IPS-20b (cell line): ENCODE results near the gene CELA2A.
"Not testable (repeated sequence)": the region's sequence is repeated elsewhere in the genome, so short reads cannot be mapped to it uniquely, and the experiment has no call there.

Experiments
- H3K27ac ChIP-seq: one replicate; pipeline ENCODE4 v1.5.1; 2013; ENCODE audit warnings: low read length
- H3K27me3 ChIP-seq: 2 replicates; pipeline ENCODE4 v1.6.1; 2013; ENCODE audit warnings: mild to moderate bottlenecking, low read length, inconsistent platforms; ENCODE audit not compliant: insufficient read depth
- H3K36me3 ChIP-seq: 2 replicates; pipeline ENCODE4 v1.6.1; 2013; ENCODE audit warnings: low read depth, mild to moderate bottlenecking, inconsistent platforms, low read length, moderate library complexity; ENCODE audit not compliant: insufficient read depth
- H3K4me1 ChIP-seq: 2 replicates; pipeline ENCODE4 v1.6.1; 2013; ENCODE audit warnings: mild to moderate bottlenecking, control low read depth, inconsistent platforms, low read length, moderate library complexity; ENCODE audit not compliant: insufficient read depth
- H3K4me3 ChIP-seq: 2 replicates; pipeline ENCODE4 v1.5.1; 2013; ENCODE audit warnings: mild to moderate bottlenecking, low read length, inconsistent platforms
- H3K9ac ChIP-seq: 2 replicates; pipeline ENCODE4 v1.6.1; 2013; ENCODE audit warnings: low read depth, mild to moderate bottlenecking, inconsistent platforms, low read length, moderate library complexity
- H3K9me3 ChIP-seq: 2 replicates; pipeline ENCODE4 v1.6.1; 2013; ENCODE audit warnings: mild to moderate bottlenecking, low read depth, low read length, inconsistent platforms; ENCODE audit not compliant: insufficient read depth

CELA2A gene

DNA sequence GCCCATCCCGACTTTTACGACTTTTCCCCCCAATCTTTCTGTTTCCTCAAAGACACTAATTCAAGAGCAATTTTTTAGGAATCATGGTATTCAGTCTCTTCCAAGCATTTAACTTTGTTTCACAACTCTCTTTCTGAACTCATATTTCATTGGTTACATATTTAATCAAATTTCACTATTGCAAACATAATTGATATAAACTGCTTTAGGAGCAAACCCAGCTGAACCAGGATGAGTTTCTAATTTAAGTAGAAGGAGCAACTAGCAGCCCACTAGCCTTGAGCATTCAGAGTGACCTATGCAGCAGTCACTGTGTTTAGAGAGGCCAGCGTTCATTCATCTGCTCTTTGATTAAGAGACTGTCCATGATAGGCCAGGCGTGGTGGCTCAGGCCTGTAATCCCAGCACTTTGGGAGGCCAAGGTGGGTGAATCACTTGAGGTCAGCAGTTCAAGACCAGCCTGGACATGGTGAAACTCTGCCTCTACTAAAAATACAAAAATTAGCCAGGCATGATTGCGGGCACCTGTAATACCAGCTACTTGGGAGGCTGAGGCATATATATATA is 21.2 kb downstream of the CELA2A start:
- Histone ChIP-seq H3K9me3 (no peaks in the 10 kb centered on the region), H3K27ac (no peak overlapping the region), H3K4me1 (no peaks in the 10 kb centered on the region), H3K36me3 (no peaks in the 10 kb centered on the region), H3K9ac (no peak overlapping the region), H3K4me3 (no peak overlapping the region), H3K27me3 (no peaks in the 10 kb centered on the region)

DNA sequence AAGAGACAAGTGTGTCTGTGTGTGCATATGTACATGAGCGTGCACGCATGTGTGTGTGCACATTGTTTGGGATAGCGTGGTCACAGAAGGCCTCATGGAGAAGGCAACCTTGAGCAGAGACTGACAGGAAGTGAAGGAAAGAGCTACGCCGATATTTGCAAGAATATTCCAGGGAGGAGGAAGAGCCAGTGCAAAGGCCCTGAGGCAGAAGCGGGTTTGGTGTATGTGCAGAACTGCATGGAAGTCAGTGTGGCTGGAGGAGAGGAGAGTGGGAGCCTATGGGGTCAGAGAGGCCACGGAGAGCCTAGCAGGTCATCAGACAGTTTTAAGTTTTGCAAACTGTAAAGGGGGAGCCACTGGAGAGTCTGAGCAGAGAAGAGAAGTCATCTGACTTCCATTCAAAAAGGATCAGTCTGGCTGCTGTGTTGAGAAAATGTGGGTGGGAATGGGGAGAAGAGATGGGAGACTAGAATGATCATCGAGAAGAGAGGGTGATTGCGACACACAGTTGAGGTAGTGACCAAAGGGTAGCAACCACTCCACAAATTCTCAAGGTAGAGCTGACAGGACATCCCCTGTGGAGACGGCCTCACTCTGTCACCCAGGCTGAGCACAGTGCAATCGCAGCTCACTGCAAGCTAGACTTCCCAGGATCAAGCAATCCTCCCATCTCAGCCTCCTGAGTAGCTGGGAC is 23.3 kb downstream of the CELA2A start:
- Histone ChIP-seq H3K27ac (no peak overlapping the region), H3K9ac (no peak overlapping the region), H3K4me3 (no peak overlapping the region), H3K9me3 (no peaks in the 10 kb centered on the region), H3K27me3 (no peaks in the 10 kb centered on the region), H3K4me1 (no peaks in the 10 kb centered on the region), H3K36me3 (no peaks in the 10 kb centered on the region)

- not testable (repeated sequence) for H3K27me3 ChIP-seq
Measured at GRCh38 chr1:15482455-15482854, 25.9 kb downstream of the CELA2A start.

GRCh38 chr1:15482983-15483543 is 26.5 kb downstream of the CELA2A start:
- not testable (repeated sequence) for H3K4me3 ChIP-seq, H3K27me3 ChIP-seq, H3K27ac ChIP-seq

More at GRCh38 chr1:15482455-15482854, 25.9 kb downstream of the CELA2A start:
- not testable (repeated sequence) for H3K4me3 ChIP-seq, H3K9ac ChIP-seq, H3K4me1 ChIP-seq, H3K36me3 ChIP-seq, H3K27ac ChIP-seq, H3K9me3 ChIP-seq

DNA sequence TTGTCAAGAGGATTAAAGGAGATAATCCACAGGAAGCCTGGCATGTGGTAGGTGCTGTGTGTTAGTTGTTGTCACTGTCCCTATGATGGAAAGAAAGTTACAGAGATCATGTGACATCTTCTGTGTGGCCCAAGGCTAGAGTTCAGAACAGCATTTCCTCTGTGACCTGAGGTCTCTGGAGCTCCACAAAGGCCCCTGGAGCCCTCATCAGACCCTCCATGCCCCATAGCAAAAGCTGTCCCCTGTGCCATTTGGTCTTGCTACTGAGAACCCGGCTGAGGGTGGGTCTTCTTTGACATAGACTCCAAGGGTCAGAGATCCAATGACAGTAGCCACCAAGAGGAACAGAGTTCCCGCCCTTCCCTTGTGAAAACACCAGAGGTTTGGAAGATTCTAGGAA is 27.4 kb downstream of the CELA2A start:
- H3K4me3 ChIP-seq: no peak overlapping the region
- no peak overlapping the region for H3K27ac ChIP-seq
- no peak overlapping the region for H3K9ac ChIP-seq
- no peaks in the 10 kb centered on the region for H3K9me3 ChIP-seq
- H3K36me3 ChIP-seq: no peaks in the 10 kb centered on the region
- H3K4me1 ChIP-seq: no peaks in the 10 kb centered on the region
- H3K27me3 ChIP-seq: no peaks in the 10 kb centered on the region

More at GRCh38 chr1:15482983-15483543, 26.5 kb downstream of the CELA2A start:
- not testable (repeated sequence) for H3K9ac ChIP-seq, H3K4me1 ChIP-seq, H3K36me3 ChIP-seq, H3K9me3 ChIP-seq

GRCh38 chr1:15484443-15484842 is 27.9 kb downstream of the CELA2A start:
- not testable (repeated sequence) for H3K9ac ChIP-seq, H3K9me3 ChIP-seq, H3K4me1 ChIP-seq, H3K27ac ChIP-seq, H3K4me3 ChIP-seq, H3K27me3 ChIP-seq, H3K36me3 ChIP-seq

DNA sequence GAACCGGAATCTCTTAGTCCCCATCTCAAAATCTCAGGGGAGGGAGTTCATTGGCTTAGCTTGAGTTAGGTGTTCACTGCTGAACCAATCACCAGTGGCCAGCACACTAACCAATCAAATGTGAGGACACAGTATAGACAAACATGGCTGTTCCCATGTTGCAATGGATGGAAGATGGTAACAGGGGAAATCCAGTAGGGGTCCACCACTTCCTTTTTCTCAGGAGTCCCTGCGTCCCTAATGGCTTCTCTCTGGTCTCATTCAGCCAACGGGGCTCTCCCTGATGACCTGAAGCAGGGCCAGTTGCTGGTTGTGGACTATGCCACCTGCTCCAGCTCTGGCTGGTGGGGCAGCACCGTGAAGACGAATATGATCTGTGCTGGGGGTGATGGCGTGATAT is 29.1 kb downstream of the CELA2A start:
- no peaks in the 10 kb centered on the region for H3K4me1 ChIP-seq
- H3K36me3 ChIP-seq: no peaks in the 10 kb centered on the region
- no peaks in the 10 kb centered on the region for H3K27me3 ChIP-seq
- no peaks in the 10 kb centered on the region for H3K9me3 ChIP-seq
- no peak overlapping the region for H3K27ac ChIP-seq
- H3K9ac ChIP-seq: no peak overlapping the region
- H3K4me3 ChIP-seq: no peak overlapping the region

DNA sequence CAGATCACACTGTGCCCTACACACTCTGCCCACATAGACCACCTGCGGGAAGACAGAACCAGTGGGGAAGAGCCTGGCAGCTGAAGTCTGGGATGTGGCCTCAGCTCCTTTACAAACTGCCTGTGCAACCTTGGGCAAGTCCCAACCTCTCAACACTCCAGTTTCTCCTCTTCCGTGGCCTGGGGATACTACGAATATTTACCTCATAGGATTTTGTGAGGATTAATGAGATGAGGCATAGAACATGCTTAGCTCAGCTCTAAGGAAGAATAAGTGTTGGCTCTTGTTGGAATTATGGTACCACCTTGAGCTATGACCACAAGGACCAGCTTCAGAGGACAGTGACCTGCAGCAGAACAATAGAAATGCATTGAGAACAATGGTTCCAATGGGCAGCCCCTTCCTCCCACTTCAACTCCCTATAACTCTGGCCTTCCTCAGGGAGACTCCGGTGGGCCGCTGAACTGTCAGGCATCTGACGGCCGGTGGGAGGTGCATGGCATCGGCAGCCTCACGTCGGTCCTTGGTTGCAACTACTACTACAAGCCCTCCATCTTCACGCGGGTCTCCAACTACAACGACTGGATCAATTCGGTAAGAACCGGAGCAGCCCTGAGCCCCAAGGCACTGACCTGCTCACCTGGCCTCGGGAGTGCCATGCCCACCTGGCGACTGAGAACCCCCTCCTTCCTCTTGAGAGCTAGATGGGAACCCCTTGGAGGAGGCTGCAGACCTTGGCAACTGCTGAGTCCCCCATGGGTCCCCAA is 30.5 kb downstream of the CELA2A start:
- not testable (repeated sequence) for H3K27ac ChIP-seq, H3K4me3 ChIP-seq, H3K9me3 ChIP-seq, H3K9ac ChIP-seq, H3K27me3 ChIP-seq, H3K4me1 ChIP-seq, H3K36me3 ChIP-seq

DNA sequence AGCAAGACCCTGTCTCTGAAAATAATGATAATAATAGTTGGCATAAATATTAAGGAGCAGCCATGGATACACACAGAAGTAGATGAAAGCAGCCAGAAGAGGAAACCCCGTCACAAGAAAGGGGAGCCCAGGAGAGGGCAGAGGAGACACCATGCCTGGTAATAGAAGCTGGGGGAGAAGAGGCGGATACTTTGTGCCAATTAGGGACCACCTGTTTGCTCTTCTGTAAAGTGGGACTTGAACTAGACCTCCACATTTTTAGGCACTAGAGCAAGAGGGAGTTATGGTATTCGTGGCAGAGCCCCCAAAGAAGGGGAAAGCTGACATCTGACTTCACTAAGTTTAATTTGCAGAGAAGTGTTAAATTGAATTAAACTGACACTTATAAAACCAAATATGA is 31.8 kb downstream of the CELA2A start:
- Histone ChIP-seq H3K4me1 (no peaks in the 10 kb centered on the region), H3K27ac (no peak overlapping the region), H3K36me3 (peaks cover 6% of the 10 kb centered on the region; the same call in 1 of the 2 replicates), H3K9me3 (no peaks in the 10 kb centered on the region), H3K9ac (no peak overlapping the region), H3K27me3 (no peaks in the 10 kb centered on the region), H3K4me3 (no peak overlapping the region)

DNA sequence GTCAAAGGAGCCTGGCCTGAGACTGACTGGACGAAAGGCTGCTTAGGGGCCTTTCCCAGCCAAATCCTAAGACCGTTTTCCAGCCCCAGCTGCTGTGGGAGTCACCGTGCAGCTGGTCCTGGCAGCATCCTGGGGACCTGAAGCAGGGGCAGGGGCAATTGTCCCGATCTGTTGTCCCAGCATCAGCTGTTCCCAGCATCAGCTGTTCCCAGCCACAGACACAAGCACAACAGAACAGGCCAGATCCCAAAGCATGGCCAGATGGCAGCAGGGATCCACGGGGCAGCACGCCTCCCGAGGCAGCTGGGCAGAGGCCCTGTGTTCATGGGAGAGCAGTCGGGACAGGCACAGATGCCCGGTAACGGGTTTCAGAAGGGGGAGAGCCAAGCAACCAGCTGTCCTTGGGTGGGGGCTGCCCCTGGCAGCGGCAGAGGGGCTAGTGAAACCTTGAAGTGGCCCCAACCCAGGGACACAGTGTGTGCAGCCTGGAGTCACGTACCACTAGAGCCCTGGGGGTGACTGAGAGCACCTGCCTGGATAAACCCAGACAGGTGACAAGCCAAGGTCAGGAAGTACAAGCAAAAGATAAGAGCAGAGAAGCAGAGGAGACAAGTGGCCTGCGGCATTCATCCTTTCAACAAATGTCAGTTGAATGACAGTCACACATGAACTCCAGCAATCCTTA is 32.7 kb downstream of the CELA2A start:
- H3K27ac ChIP-seq: no peak overlapping the region
- H3K4me3 ChIP-seq: no peak overlapping the region
- H3K9ac ChIP-seq: no peak overlapping the region
- H3K36me3 ChIP-seq: peaks cover 6% of the 10 kb centered on the region; the same call in 1 of the 2 replicates
- H3K27me3 ChIP-seq: no peaks in the 10 kb centered on the region
- no peaks in the 10 kb centered on the region for H3K9me3 ChIP-seq
- no peaks in the 10 kb centered on the region for H3K4me1 ChIP-seq

GRCh38 chr1:15491010-15491409 is 34.5 kb downstream of the CELA2A start:
- not testable (repeated sequence) for H3K9me3 ChIP-seq, H3K36me3 ChIP-seq, H3K4me3 ChIP-seq, H3K9ac ChIP-seq, H3K27me3 ChIP-seq, H3K27ac ChIP-seq, H3K4me1 ChIP-seq
